ENCODE results near the gene SLC25A23.

SLC25A23 gene

GRCh38 chr19:6501740-6502648, 42.4 kb upstream of the SLC25A23 start, which contains the start of gene TUBB4A (continued):
- TF ChIP-seq, protein P1, sequence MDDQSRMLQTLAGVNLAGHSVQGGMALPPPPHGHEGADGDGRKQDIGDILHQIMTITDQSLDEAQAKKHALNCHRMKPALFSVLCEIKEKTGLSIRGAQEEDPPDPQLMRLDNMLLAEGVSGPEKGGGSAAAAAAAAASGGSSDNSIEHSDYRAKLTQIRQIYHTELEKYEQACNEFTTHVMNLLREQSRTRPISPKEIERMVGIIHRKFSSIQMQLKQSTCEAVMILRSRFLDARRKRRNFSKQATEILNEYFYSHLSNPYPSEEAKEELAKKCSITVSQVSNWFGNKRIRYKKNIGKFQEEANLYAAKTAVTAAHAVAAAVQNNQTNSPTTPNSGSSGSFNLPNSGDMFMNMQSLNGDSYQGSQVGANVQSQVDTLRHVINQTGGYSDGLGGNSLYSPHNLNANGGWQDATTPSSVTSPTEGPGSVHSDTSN (CRISPR knock-in tag; IDR thresholded peaks at IDR 0.05) = 0 out of 2 replicates have a peak, but pooled peaks have one; percentile 44
- TF ChIP-seq ZNF221 (tag by site-specific recombination; IDR thresholded peaks at IDR 0.05; ENCODE audit: borderline replicate concordance) (no peak), ZFP41 (tag by site-specific recombination; IDR thresholded peaks at IDR 0.05; ENCODE audit: borderline replicate concordance) (no peak), ZFP69B (tag by site-specific recombination; IDR thresholded peaks at IDR 0.05) (0 out of 2 replicates have a peak, but pooled peaks have one; percentile 53), ZNF530 (tag by site-specific recombination; IDR thresholded peaks at IDR 0.05; ENCODE audit: low read depth) (no peak), ZNF777 (tag by site-specific recombination; IDR thresholded peaks at IDR 0.05; ENCODE audit: borderline replicate concordance) (no peak), ZBTB17 (tag by site-specific recombination; IDR thresholded peaks at IDR 0.05) (no peak), PRDM4 (tag by site-specific recombination; IDR thresholded peaks at IDR 0.05) (no peak), BCL11A (tag by site-specific recombination; IDR thresholded peaks at IDR 0.05; ENCODE audit: low read depth) (peak; percentile 36; the same call in 1 of the 2 replicates), ZNF324 (tag by site-specific recombination; IDR thresholded peaks at IDR 0.05) (no peak)
- TF ChIP-seq, protein P2, sequence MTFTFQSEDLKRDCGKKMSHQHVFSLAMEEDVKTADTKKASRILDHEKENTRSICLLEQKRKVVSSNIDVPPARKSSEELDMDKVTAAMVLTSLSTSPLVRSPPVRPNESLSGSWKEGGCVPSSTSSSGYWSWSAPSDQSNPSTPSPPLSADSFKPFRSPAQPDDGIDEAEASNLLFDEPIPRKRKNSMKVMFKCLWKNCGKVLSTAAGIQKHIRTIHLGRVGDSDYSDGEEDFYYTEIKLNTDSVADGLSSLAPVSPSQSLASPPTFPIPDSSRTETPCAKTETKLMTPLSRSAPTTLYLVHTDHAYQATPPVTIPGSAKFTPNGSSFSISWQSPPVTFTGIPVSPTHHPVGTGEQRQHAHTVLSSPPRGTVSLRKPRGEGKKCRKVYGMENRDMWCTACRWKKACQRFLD (tag by site-specific recombination; IDR thresholded peaks at IDR 0.05) = no peak

DNA sequence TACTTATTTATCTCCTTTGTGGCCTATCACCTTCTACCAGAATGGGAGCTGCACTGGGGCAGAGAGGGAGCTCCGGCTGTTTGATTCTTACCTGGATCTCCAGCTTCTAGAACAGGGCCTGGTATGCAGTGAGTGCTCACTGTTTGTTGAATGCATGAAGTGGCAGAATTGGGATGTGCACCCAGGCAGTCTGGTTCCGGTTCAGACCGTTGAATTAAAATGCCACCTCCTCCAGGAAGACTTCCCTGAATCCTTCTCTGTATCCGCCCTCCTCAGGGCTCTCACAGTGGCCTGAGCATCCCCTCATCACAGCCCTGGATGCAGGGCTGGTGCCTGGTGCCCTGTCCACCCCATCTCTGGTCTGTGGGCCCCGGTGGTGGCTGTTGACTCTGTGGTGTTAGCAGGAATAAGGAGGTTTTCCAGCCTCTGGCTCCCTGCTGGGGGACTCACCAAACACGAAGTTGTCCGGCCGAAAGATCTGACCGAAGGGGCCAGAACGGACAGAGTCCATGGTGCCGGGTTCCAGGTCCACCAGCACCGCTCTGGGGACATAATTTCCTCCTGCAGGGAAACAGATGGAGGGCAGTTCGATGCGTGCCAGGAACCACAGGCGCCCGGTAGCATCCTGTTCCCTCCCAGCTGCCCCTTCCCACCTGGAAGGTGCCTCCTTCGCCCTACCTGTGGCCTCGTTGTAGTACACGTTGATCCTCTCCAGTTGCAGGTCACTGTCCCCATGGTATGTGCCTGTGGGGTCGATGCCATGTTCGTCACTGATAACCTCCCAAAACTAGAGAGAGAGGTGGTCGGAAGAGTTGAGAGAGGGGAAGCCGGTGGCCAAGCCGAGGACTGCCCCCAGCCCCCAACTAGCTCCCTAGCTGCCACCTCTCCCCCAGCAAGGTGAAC, 41.5 kb upstream of the SLC25A23 start:
- POLR2A ChIA-PET = interaction anchor here (0.7 kb wide), 1 partner anchor 307 kb away, joined by 4 read pairs; no protein-coding TSS in a partner anchor
- CTCF ChIA-PET = interaction anchor here (0.6 to 1.1 kb wide), 4 partner anchors 13 to 362 kb away, joined by 3 to 10 read pairs (median 4); no protein-coding TSS in a partner anchor
- Histone ChIP-seq H3K36me3 (ENCODE audit: control insufficient read depth in 2 of 2, insufficient read depth in 1 of 2, low read length in 2 of 2) (no peaks in the 10 kb centered on the region; a peak in 1 of 3 replicates), H3K4me1 (ENCODE audit: control insufficient read depth, insufficient read depth, low read length) (no peaks in the 10 kb centered on the region; the same call in 1 of the 2 replicates), H3K4me3 (ENCODE audit: low read depth, low read length) (no peak overlapping the region), H3K27ac (ENCODE audit: extremely low read depth, low read depth, low read length) (no peak overlapping the region), H3K9me3 (ENCODE audit: control insufficient read depth, insufficient read depth, low read depth, low read length) (no peaks in the 10 kb centered on the region)
- no peak for TF ChIP-seq KLF17 (tag by site-specific recombination; IDR thresholded peaks at IDR 0.05)
- no peak for TF ChIP-seq ZNF629 (tag by site-specific recombination; IDR thresholded peaks at IDR 0.05)
- no peak for TF ChIP-seq ZNF426 (tag by site-specific recombination; IDR thresholded peaks at IDR 0.05)
- no peak for TF ChIP-seq ZNF626 (tag by site-specific recombination; IDR thresholded peaks at IDR 0.05)
- TF ChIP-seq ZNF2 (tag by site-specific recombination; IDR thresholded peaks at IDR 0.05) = no peak
- no peak for TF ChIP-seq HOXD13 (CRISPR knock-in tag; IDR thresholded peaks at IDR 0.05; ENCODE audit: borderline replicate concordance)
- no peak for TF ChIP-seq ELK4 (IDR thresholded peaks at IDR 0.05; ENCODE audit: borderline replicate concordance, low read depth, low read length)
- no peak for TF ChIP-seq PRDM4 (tag by site-specific recombination; IDR thresholded peaks at IDR 0.05)
- no peak for TF ChIP-seq ZNF610 (tag by site-specific recombination; IDR thresholded peaks at IDR 0.05; ENCODE audit: borderline replicate concordance)
- no peak for TF ChIP-seq ZNF16 (tag by site-specific recombination; IDR thresholded peaks at IDR 0.05; ENCODE audit: low read depth)
- TF ChIP-seq, protein P3, sequence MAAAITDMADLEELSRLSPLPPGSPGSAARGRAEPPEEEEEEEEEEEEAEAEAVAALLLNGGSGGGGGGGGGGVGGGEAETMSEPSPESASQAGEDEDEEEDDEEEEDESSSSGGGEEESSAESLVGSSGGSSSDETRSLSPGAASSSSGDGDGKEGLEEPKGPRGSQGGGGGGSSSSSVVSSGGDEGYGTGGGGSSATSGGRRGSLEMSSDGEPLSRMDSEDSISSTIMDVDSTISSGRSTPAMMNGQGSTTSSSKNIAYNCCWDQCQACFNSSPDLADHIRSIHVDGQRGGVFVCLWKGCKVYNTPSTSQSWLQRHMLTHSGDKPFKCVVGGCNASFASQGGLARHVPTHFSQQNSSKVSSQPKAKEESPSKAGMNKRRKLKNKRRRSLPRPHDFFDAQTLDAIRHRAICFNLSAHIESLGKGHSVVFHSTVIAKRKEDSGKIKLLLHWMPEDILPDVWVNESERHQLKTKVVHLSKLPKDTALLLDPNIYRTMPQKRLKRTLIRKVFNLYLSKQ (tag by site-specific recombination; IDR thresholded peaks at IDR 0.05; ENCODE audit: borderline replicate concordance) = no peak

Data from HEK293 (cell line).